AG09309 (cell line): Measurements from ENCODE around the gene FMNL2.

Source experiments
- DNase-seq: peaks from one replicate; pipeline ENCODE4 v3.0.0-alpha.2; 2010; ENCODE audit warnings: low read depth
- H3K4me3 ChIP-seq: 2 replicates; pipeline ENCODE4 v1.5.1; 2011; ENCODE audit warnings: mild to moderate bottlenecking, low read depth, low read length, moderate library complexity; ENCODE audit not compliant: control insufficient read depth
- CTCF ChIP-seq: IDR thresholded peaks from 2 replicates; pipeline ENCODE4 v1.5.1; 2011; ENCODE audit warnings: mild to moderate bottlenecking, low read depth, low read length, inconsistent platforms; ENCODE audit not compliant: insufficient read depth, control insufficient read depth; ENCODE audit errors: missing control alignments

FMNL2 gene

GRCh38 chr2:152396763-152397162, 61.8 kb downstream of the FMNL2 start:
- TF ChIP-seq CTCF, result no peak
- H3K4me3 ChIP-seq, result no peak overlapping the region
- no peak for DNase-seq

GRCh38 chr2:152399003-152399402, 64.0 kb downstream of the FMNL2 start:
- no peak for TF ChIP-seq CTCF
- no peak overlapping the region for H3K4me3 ChIP-seq
- DNase-seq, result no peak

- DNase-seq, result no peak
- no peak overlapping the region for H3K4me3 ChIP-seq
- no peak for TF ChIP-seq CTCF
Measured at GRCh38 chr2:152400607-152401214, 65.7 kb downstream of the FMNL2 start.

GRCh38 chr2:152402780-152403759, 68.1 kb downstream of the FMNL2 start:
- TF ChIP-seq CTCF, result no peak
- no peak overlapping the region for H3K4me3 ChIP-seq
- DNase-seq, result no peak

- no peak for TF ChIP-seq CTCF
- H3K4me3 ChIP-seq, result no peak overlapping the region
- DNase-seq, result no peak
Measured at GRCh38 chr2:152405206-152406118, 70.5 kb downstream of the FMNL2 start.
